Thyroid gland (tissue), 4 donors: ENCODE measurements around the gene GRIA1. TPM values are rescaled to one million over a fixed set of nuclear protein-coding genes. Genes with fewer than 3 reads are reported as not detected.

Source experiments
- DNase-seq, 2 donors: peaks; one replicate each; pipeline ENCODE4 v3.0.0-alpha.2; 2019
- H3K27ac ChIP-seq, 3 donors: fragments of 200-600 bp; sonication (generic); 1 replicate in 2 of 3; 2 replicates in 1 of 3; pipeline ENCODE4 v1.5.1; 2016 to 2019; ENCODE audit warnings: mild to moderate bottlenecking in 1 of 3, moderate library complexity in 1 of 3
- H3K27me3 ChIP-seq: fragments of 200-600 bp; sonication (generic); one replicate; pipeline ENCODE4 v1.5.1; 2019
- H3K36me3 ChIP-seq, 2 donors: fragments of 200-600 bp; sonication (generic); one replicate each; pipeline ENCODE4 v1.5.1; 2016 to 2019
- H3K4me1 ChIP-seq, 2 donors: fragments of 200-600 bp; sonication (generic); one replicate each; pipeline ENCODE4 v1.5.1; 2017 to 2019
- H3K4me3 ChIP-seq, 3 donors: fragments of 200-600 bp; sonication (generic); replicated peaks in 1 of 3; 1 replicate in 2 of 3; 2 replicates in 1 of 3; pipeline ENCODE4 v1.5.1; 2016; ENCODE audit warnings: mild to moderate bottlenecking in 1 of 3
- H3K9me3 ChIP-seq: fragments of 200-600 bp; sonication (generic); one replicate; pipeline ENCODE4 v1.5.1; 2017
- CTCF ChIP-seq, 6 experiments: fragments of 200-600 bp in 3 of 6; fragments of 450-650 bp in 3 of 6; sonication (generic) in 3 of 6; IDR thresholded peaks; one replicate each; pipeline ENCODE4 v1.5.1; 2016 to 2019; ENCODE audit warnings: antibody characterized with exemption in 6 of 6, mild to moderate bottlenecking in 2 of 6, inconsistent platforms in 1 of 6, moderate library complexity in 1 of 6
- POLR2A ChIP-seq, 2 donors: fragments of 450-650 bp; IDR thresholded peaks; one replicate each; pipeline ENCODE4 v1.6.1; 2017; ENCODE audit warnings: antibody characterized with exemption in 2 of 2, mild to moderate bottlenecking in 2 of 2, moderate library complexity in 1 of 2
- WGBS, 2 donors: methylation state at CpG; one replicate each; pipeline ENCODE4 v1.1.5; 2017; 5-methylcytosine and 5-hydroxymethylcytosine counted together
- intact Hi-C: fragments of 100-400 bp; cut with DNase I; formaldehyde crosslinking; loops from one replicate; pipeline ENCODE4 v1.15.1; 2023
- total RNA-seq, 4 donors: library from RNA; depleted of rRNA; stranded (reverse); fragments of >200 nt; gene quantifications; one replicate each; pipeline ENCODE4 v1.2.3, GENCODE V29; 2016

Gene GRIA1
- total RNA-seq, 4 donors from 2014 or later: 0.21 to 2.6 (median 0.79) TPM

- DNase-seq: no peak
- intact Hi-C loops: no loop called here
- no peak overlapping the region for H3K4me3 ChIP-seq
- no peak for TF ChIP-seq POLR2A (IDR thresholded peaks at IDR 0.05)
- no peak for TF ChIP-seq CTCF (IDR thresholded peaks at IDR 0.05)
- no peaks in the 10 kb centered on the region for H3K27me3 ChIP-seq
- H3K4me1 ChIP-seq: no peaks in the 10 kb centered on the region
- WGBS, 2 donors: 53 to 54% methylated on average over 3 of the region's 3 CpGs
- H3K27ac ChIP-seq: no peak overlapping the region
- no peaks in the 10 kb centered on the region for H3K9me3 ChIP-seq
- no peaks in the 10 kb centered on the region for H3K36me3 ChIP-seq
Measured at GRCh38 chr5:153676406-153676805, 185.9 kb downstream of the GRIA1 start.

DNA sequence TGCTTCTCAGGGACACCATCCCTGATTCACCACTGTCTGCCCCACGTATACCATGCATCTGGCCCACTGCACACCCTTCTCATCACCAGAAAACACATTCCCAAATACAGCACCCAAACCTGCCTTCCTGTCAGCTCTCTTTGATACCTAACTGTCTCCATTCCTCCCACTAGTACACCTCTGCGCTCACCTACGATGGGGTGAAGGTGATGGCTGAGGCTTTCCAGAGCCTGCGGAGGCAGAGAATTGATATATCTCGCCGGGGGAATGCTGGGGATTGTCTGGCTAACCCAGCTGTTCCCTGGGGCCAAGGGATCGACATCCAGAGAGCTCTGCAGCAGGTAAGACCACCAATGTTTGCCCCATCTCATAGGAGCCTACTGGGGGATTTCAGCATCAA is 186.4 kb downstream of the GRIA1 start:
- H3K9me3 ChIP-seq: no peaks in the 10 kb centered on the region
- WGBS, 2 donors: 86 to 90% methylated on average over 7 of the region's 7 CpGs
- no peak overlapping the region for H3K27ac ChIP-seq
- intact Hi-C loops: no loop called here
- no peaks in the 10 kb centered on the region for H3K27me3 ChIP-seq
- DNase-seq: no peak
- H3K4me3 ChIP-seq: no peak overlapping the region
- H3K36me3 ChIP-seq: no peaks in the 10 kb centered on the region
- no peak for TF ChIP-seq POLR2A (IDR thresholded peaks at IDR 0.05)
- no peak for TF ChIP-seq CTCF (IDR thresholded peaks at IDR 0.05)
- H3K4me1 ChIP-seq: no peaks in the 10 kb centered on the region

DNA sequence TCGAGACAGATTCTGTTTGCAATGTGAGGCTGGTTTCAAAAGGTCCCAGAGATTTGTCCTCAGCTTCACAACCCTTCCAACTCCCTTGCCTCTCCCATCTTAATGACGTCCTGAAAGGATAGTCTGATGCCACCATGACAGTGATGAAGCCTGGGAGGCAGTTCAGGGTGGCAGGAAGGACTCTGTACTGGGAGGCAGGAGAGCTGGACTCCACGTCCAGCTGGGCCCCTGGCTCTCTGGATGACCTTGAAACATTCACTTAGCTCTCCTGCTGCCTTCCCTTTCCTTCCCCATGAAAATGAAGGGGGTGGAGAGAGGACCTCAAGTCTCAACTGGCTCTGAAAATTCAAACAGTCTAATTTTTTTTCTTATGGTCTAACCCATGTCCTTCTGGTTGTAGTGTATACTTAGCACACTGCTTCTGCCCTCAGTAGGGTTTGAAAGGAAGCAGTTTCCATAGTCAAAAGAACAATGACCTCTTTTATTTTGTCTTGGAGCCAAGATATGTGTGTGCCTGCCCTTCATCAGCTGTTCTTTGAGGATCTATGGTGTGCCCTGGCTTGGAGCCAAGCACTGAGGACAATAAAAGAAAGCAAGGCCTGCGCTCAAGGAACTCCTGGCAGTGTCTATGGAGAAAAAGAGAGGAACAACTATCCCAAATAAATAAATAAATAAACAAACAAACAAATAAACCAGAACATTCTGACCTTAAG is 188.3 kb downstream of the GRIA1 start:
- no peak for DNase-seq
- WGBS, 2 donors: 54 to 62% methylated on average over 4 of the region's 4 CpGs
- no peak overlapping the region for H3K4me3 ChIP-seq
- TF ChIP-seq POLR2A (IDR thresholded peaks at IDR 0.05): no peak
- no peak for TF ChIP-seq CTCF (IDR thresholded peaks at IDR 0.05)
- no peaks in the 10 kb centered on the region for H3K4me1 ChIP-seq
- intact Hi-C loops: no loop called here
- H3K9me3 ChIP-seq: no peaks in the 10 kb centered on the region
- no peak overlapping the region for H3K27ac ChIP-seq
- H3K27me3 ChIP-seq: no peaks in the 10 kb centered on the region
- no peaks in the 10 kb centered on the region for H3K36me3 ChIP-seq

- H3K36me3 ChIP-seq: no peaks in the 10 kb centered on the region
- intact Hi-C loops: no loop called here
- DNase-seq: no peak
- no peak overlapping the region for H3K4me3 ChIP-seq
- H3K9me3 ChIP-seq: no peaks in the 10 kb centered on the region
- WGBS, 2 donors: 94 to 98% methylated on average over 3 of the region's 3 CpGs
- H3K4me1 ChIP-seq: no peaks in the 10 kb centered on the region
- H3K27me3 ChIP-seq: no peaks in the 10 kb centered on the region
- TF ChIP-seq POLR2A (IDR thresholded peaks at IDR 0.05) (no peak), CTCF (IDR thresholded peaks at IDR 0.05) (no peak)
- no peak overlapping the region for H3K27ac ChIP-seq
Measured at GRCh38 chr5:153690236-153690635, 199.8 kb downstream of the GRIA1 start.

GRCh38 chr5:153696256-153696655 is 205.8 kb downstream of the GRIA1 start:
- 24 to 25% methylated on average over 3 of the region's 3 CpGs for WGBS, 2 donors
- no peak overlapping the region for H3K4me3 ChIP-seq

More at GRCh38 chr5:153696256-153696655, 205.8 kb downstream of the GRIA1 start:
- intact Hi-C loops: no loop called here
- Histone ChIP-seq H3K27me3 (no peaks in the 10 kb centered on the region), H3K9me3 (no peaks in the 10 kb centered on the region), H3K4me1 (no peaks in the 10 kb centered on the region), H3K27ac (no peak overlapping the region), H3K36me3 (no peaks in the 10 kb centered on the region)
- no peak for DNase-seq
- no peak for TF ChIP-seq POLR2A (IDR thresholded peaks at IDR 0.05)
- no peak for TF ChIP-seq CTCF (IDR thresholded peaks at IDR 0.05)
